ENCODE data around the gene RASGEF1B.

- no peak for TF ChIP-seq CTCF (IDR thresholded peaks at IDR 0.05)
- TF ChIP-seq POLR2AphosphoS5 (IDR thresholded peaks at IDR 0.05) = no peak
- TF ChIP-seq POLR2A (IDR thresholded peaks at IDR 0.05) = no peak
- no peak for TF ChIP-seq EP300 (IDR thresholded peaks at IDR 0.05; ENCODE audit: low read depth)
These were observed 12.5 kb downstream of the RASGEF1B start for GRCh38 chr4:81459228-81459627.

All from transverse colon (tissue), 4 donors.